Liver (tissue), 3 donors: ENCODE measurements around the gene SCGB3A1.

Source experiments
- FOXA1 ChIP-seq: IDR thresholded peaks from 2 replicates; pipeline ENCODE4 v1.6.1; 2016; ENCODE audit warnings: antibody characterized with exemption
- GABPA ChIP-seq, 2 donors: IDR thresholded peaks in 1 of 2; conservative IDR thresholded peaks in 1 of 2; 2 replicates each; pipeline ENCODE4 v1.6.1; 2016; ENCODE audit warnings: antibody characterized with exemption in 2 of 2, mild to moderate bottlenecking in 1 of 2, moderate library complexity in 1 of 2
- RAD21 ChIP-seq, 2 donors: IDR thresholded peaks; 2 replicates each; pipeline ENCODE4 v1.6.1; 2016; ENCODE audit warnings: antibody characterized with exemption in 2 of 2, mild to moderate bottlenecking in 2 of 2
- SP1 ChIP-seq: IDR thresholded peaks from 2 replicates; pipeline ENCODE4 v1.6.1; 2018; ENCODE audit warnings: antibody characterized with exemption, mild to moderate bottlenecking
- TAF1 ChIP-seq: conservative IDR thresholded peaks from 2 replicates; pipeline ENCODE4 v1.6.1; 2016; ENCODE audit warnings: antibody characterized with exemption, mild to moderate bottlenecking
- TF ChIP-seq, protein P1 (sequence below): fragments of 150-350 bp; IDR thresholded peaks from 2 replicates; pipeline ENCODE4 v1.5.1; 2017; ENCODE audit warnings: improper control_type of control experiment, low read depth, low read length; ENCODE audit not compliant: missing input control
- TF ChIP-seq, protein P2 (sequence below): IDR thresholded peaks from 2 replicates; pipeline ENCODE4 v1.6.1; 2016; ENCODE audit warnings: antibody characterized with exemption
- TF ChIP-seq, protein P3 (sequence below): IDR thresholded peaks from 2 replicates; pipeline ENCODE4 v1.6.1; 2016; ENCODE audit warnings: antibody characterized with exemption
- donor health status: healthy.
- donor health status: healthy.

DNA sequence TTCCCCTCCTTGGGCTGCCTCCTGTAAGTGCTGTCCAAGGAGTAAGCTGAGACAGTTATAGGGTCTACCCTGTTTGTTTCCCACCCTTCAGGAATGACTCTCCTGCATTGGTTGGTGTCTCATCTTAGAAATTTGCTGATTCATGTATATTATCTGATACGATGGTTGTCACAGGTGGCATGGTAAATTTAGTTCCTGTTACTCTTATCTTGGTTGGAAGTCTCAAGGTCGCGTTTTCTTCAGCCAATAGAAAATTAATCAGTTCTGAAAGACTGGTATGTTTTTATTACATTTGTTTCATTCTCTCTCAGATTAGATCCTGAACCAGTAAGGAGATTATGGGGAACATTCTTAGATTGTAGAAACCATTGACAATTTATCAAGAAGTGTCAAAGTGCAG, 42.7 kb downstream of the SCGB3A1 start:
- TF ChIP-seq TAF1 (no peak), FOXA1 (no peak), SP1 (no peak), RAD21 (IDR thresholded peaks at IDR 0.05) (no peak), GABPA (IDR thresholded peaks at IDR 0.05 in 1 of 2, conservative IDR thresholded peaks at IDR 0.05 in 1 of 2) (no peak)
- TF ChIP-seq, protein P1, sequence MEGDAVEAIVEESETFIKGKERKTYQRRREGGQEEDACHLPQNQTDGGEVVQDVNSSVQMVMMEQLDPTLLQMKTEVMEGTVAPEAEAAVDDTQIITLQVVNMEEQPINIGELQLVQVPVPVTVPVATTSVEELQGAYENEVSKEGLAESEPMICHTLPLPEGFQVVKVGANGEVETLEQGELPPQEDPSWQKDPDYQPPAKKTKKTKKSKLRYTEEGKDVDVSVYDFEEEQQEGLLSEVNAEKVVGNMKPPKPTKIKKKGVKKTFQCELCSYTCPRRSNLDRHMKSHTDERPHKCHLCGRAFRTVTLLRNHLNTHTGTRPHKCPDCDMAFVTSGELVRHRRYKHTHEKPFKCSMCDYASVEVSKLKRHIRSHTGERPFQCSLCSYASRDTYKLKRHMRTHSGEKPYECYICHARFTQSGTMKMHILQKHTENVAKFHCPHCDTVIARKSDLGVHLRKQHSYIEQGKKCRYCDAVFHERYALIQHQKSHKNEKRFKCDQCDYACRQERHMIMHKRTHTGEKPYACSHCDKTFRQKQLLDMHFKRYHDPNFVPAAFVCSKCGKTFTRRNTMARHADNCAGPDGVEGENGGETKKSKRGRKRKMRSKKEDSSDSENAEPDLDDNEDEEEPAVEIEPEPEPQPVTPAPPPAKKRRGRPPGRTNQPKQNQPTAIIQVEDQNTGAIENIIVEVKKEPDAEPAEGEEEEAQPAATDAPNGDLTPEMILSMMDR, result no peak
- TF ChIP-seq, protein P2, sequence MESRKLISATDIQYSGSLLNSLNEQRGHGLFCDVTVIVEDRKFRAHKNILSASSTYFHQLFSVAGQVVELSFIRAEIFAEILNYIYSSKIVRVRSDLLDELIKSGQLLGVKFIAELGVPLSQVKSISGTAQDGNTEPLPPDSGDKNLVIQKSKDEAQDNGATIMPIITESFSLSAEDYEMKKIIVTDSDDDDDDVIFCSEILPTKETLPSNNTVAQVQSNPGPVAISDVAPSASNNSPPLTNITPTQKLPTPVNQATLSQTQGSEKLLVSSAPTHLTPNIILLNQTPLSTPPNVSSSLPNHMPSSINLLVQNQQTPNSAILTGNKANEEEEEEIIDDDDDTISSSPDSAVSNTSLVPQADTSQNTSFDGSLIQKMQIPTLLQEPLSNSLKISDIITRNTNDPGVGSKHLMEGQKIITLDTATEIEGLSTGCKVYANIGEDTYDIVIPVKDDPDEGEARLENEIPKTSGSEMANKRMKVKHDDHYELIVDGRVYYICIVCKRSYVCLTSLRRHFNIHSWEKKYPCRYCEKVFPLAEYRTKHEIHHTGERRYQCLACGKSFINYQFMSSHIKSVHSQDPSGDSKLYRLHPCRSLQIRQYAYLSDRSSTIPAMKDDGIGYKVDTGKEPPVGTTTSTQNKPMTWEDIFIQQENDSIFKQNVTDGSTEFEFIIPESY, result no peak
- TF ChIP-seq, protein P3, sequence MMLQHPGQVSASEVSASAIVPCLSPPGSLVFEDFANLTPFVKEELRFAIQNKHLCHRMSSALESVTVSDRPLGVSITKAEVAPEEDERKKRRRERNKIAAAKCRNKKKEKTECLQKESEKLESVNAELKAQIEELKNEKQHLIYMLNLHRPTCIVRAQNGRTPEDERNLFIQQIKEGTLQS, result no peak
